Measurements from ENCODE around the gene EXOC3.
"Not testable (repeated sequence)": the region's sequence is repeated elsewhere in the genome, so short reads cannot be mapped to it uniquely, and the experiment has no call there.

EXOC3 gene

DNA sequence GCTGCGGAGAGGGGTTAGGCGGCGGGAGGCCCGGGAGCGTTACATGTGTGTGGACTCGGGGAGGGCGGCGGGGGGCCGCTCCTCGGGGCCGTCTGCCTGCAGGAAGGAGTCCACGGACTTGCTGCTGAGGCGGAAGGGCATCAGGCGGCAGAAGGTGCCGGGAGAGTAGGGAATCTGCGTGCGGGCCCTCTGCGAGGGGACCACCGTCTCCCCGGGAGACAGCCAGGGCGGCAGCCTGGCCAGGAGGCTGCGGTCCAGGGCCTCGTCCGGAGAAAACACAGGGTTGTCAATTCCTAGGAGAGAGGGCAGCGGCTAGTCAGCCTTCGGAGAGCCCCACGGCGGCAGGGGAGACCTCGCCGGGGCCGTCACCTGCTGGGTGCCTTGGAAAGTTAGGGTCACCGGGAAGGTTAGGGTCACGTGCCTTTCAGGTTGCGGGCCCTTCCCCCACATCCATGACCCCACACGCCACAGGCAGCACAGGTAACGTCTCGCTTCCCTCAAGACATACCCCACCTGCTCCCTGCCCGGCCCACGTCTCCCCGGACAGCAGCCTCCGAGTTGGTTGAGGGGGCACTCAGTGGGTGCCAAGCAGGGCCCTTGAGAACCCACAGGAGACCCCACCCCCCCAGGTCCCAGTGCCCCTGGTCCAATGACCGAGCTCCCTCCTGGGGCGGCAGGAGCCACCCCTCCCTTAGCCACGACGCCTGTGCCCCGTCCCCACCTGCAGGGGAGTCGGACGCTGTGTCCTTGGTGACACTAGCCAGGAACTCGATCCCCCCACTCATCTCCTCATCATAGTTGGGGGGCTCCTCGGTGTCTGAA, 32.1 kb downstream of the EXOC3 start:
- no peak for DNase-seq

- DNase-seq, result no peak
These were observed 32.7 kb downstream of the EXOC3 start for GRCh38 chr5:475704-476101.

DNA sequence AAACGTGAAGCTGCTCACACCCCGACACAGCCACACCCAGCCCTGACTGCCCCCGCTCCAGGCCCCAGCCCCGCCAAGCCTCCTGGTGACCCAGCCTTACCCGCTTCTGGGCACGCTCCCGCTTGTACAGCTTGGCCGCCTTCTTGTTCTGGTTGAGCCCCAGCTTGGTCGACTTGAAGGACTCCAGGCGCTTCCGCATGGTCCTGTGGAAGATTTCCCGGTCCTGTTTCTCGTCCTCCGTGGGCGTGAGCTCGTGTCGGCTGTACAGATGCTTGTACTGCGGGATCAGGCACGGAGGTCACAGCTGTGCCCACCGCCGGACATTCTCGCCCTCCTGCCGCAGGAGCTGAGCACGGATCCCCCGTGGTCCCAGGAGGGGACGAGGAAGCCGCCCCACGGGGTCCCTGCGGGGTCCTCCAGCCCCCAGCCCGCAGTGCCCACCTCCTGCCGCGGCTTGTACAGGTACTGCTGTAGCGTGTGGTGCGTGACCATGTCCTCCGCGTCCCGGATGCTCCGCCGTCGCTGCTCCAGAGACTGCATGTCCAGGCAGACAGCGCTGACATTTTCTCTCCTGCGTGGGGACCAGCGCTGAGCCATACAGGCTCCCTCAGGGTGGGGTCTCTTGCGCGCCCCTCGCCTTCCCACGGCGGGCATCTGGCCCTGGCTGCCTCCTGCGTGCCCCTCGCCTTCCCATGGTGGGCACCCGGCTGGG, 33.3 kb downstream of the EXOC3 start:
- DNase-seq, result no peak

DNA sequence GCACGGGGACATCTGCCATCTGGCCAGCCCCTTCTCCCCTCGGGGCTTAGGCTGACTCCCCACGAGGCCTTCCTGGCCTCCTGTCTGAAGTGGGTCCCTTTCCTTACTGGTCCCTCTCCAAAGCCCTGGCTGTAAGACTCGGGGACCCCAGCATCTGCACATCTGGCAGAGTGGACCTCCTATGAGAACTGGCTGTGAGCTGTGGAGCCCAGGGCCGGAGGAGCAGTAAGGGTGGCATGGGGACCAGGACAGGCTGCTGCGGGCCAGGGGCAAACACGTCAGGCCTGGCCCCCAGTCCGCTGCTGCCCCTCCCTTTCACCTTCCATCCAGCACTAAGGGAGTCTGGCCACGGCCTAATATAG, 33.8 kb downstream of the EXOC3 start:
- no peak for DNase-seq

- DNase-seq, result no peak
These were observed 34.3 kb downstream of the EXOC3 start for GRCh38 chr5:477247-477646.

- DNase-seq, result no peak
These were observed 34.9 kb downstream of the EXOC3 start for GRCh38 chr5:477871-478270.

GRCh38 chr5:478369-478981, 35.5 kb downstream of the EXOC3 start:
- no peak for DNase-seq

- DNase-seq, result no peak
These were observed 36.1 kb downstream of the EXOC3 start for GRCh38 chr5:478982-479535.

DNA sequence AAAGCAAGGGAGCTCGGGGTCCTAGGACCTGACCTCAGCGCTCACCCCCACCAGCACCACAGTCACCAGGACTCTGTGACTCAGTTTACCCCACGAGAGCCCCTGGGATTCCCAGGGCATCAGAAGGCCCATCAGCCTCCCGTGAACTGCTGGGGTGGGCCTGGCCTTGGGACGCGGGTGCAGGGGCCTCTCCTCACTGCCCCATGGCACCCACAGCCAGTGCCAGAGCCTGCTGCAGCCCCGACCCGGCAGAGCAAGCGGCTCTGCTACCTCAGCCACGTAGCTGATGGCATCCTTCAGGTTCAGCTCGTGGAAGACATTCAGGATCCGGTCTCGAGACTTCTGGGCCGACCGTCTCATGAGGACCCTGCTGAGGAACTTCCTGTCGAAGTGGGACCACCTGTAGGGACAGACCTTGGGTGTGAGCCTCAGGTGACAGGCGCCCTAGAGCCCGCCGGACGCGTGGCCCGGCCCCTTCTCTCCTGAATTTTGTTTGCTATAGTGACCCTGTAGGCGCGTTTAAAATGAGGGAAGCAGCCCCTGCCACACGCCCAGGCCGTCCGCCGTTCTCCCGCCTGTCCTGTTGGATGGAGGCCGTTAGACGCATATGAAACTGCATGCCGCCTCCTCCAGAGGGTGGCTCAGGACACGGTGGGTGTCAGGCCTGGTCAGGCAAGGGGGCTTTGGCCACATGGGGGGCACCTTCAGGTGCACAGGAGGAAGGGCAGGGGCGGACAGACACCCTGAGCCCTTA, 36.8 kb downstream of the EXOC3 start:
- no peak for DNase-seq

GRCh38 chr5:481347-481746, 38.4 kb downstream of the EXOC3 start:
- no peak for DNase-seq

GRCh38 chr5:482021-482420, 39.0 kb downstream of the EXOC3 start:
- DNase-seq, result no peak

- DNase-seq, result no peak
These were observed 39.5 kb downstream of the EXOC3 start for GRCh38 chr5:482506-482905.

DNA sequence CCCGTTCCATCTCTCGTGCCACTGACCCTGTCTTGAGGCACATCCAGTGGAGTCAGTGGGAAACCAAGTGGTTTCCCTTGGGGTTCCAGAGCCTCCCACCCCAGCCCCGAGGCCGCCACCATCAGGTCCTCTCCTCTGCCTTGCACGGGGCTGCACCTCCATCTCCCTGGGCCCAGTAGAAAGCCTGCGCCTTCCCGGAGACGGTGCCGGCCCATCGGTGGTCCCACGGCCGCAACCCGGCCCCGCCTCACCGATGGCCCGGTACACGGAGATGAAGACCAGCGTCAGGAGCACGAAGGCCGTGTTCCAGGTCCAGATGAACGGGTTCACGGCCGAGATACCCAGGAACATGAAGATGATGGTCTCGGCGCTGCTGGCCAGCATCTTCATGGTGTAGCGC, 40.0 kb downstream of the EXOC3 start:
- no peak for DNase-seq

DNA sequence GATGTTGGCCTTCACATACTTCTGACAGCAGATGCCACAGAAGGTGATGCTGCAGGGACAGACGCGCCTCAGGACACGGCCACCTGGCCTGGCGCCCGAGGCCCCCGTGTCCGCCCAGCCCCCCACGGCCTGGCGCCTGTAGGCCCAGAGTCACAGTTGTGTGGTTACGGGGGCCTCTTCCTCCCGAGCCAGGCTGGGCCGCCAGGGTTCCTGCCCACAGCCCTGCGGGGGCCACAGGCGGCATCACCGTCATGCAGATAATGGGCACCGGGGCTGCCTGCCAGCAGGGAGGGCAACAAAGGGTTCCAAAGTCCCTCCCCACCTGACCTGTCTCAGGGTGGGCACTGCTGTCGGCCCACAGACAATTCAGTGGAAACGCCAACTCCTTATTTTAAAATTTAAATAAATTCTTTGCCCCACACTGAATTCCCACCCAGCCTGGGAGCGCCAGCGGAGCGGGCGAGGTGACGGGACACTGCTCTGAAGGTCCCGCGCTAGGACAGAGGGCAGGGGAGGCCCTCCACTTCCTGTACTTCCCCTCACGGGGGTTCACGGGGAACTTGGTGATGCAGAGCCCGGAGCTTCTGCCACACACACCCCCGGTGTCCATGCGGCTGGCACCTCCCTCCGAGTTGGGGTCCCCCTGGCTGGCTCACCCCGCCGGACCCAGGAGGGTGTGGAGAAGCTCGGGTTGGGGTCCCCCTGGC, 40.6 kb downstream of the EXOC3 start:
- no peak for DNase-seq

DNA sequence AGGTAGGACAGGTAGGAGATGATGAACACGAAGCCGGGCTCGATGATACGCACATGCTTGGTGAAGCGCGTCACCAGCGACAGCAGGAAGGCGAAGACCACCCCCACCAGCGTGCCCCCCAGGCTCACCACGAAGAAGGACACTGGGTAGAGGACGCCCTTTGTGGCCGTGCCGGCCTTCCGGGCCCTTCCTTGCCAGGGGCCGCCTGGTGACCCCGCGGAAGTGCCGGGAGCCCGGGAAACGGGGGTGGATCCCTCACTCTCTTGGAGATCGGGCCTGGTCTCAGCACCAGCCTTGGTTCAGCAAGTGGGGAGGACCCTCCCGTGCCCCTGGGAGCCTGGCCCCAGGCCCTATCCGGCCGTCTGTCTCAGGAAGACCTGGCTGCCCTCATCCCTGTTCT, 41.6 kb downstream of the EXOC3 start:
- no peak for DNase-seq

- DNase-seq, result no peak
These were observed 42.4 kb downstream of the EXOC3 start for GRCh38 chr5:485113-485945.

- DNase-seq, result no peak
These were observed 43.0 kb downstream of the EXOC3 start for GRCh38 chr5:485946-486491.

GRCh38 chr5:486597-486996, 43.6 kb downstream of the EXOC3 start:
- DNase-seq, result not testable (repeated sequence)

GRCh38 chr5:488241-488640, 45.3 kb downstream of the EXOC3 start:
- DNase-seq, result no peak

- DNase-seq, result no peak
These were observed 46.0 kb downstream of the EXOC3 start for GRCh38 chr5:488744-489688.

Data from activated CD4-positive, alpha-beta T cell treated with anti-CD3 and anti-CD28 coated beads, Interleukin-2, amount 50 U/mL, for 1 hour (primary cell).